HCT116 (cell line): Measurements from ENCODE around the gene SELENOS. TPM values are rescaled to one million over a fixed set of nuclear protein-coding genes. Genes with fewer than 3 reads are reported as not detected.

ENCODE experiments used
- ATAC-seq: fragments of 200-7000 bp; cut with Tn5 transposase; 2 replicates; pipeline ENCODE4 v1.9.1; 2020; ENCODE audit warnings: mild to moderate bottlenecking, moderate library complexity
- BruUV-seq: library from RNA; stranded (reverse); fragments of 400-500 nt; replicated peaks from 2 replicates; lab custom pipeline; 2021; lab: Mats Ljungman, UMichigan
- CTCF ChIA-PET: fragments of 300-600 bp; sonication (Branson Sonifier 250); formaldehyde crosslinking; loops from one replicate; lab custom pipeline; 2021; ENCODE audit warnings: antibody characterized with exemption; lab: Charles Lee
- POLR2A ChIA-PET: fragments of 300-600, 350-600 bp; sonication (Branson Sonifier 250); formaldehyde crosslinking; loops from one replicate; lab custom pipeline; 2021; ENCODE audit warnings: antibody characterized with exemption; lab: Charles Lee
- RAD21 ChIA-PET, 2 experiments: fragments of 300-600 bp; sonication (Branson Sonifier 250); formaldehyde crosslinking; loops; one replicate each; lab custom pipeline; 2023; ENCODE audit warnings: low total read pairs in 2 of 2; ENCODE audit not compliant: uncharacterized antibody in 2 of 2, unreplicated experiment in 2 of 2, low non-redundant PET in 1 of 2; lab: Charles Lee
- DNase-seq: peaks from one replicate; pipeline ENCODE4 v3.0.0-alpha.2; 2010; ENCODE audit warnings: low read depth, low spot score
- H2AFZ ChIP-seq: fragments of 200-600 bp; shearing (Covaris generic), sonication (generic); 2 replicates; pipeline ENCODE4 v1.6.1; 2017; ENCODE audit warnings: low read depth, mixed run types, mixed read lengths, antibody characterized with exemption, low read length; ENCODE audit not compliant: poor library complexity, severe bottlenecking
- H3K27ac ChIP-seq: 2 replicates; pipeline ENCODE4 v1.5.1; 2012; ENCODE audit warnings: low read depth, low read length
- H3K27me3 ChIP-seq: fragments of 200-600 bp; sonication (generic); 2 replicates; pipeline ENCODE4 v1.6.1; 2016; ENCODE audit warnings: mixed run types, low read length, mixed read lengths; ENCODE audit not compliant: insufficient read depth
- H3K36me3 ChIP-seq, 2 experiments: fragments of 200-500 bp in 1 of 2; fragments of 200-600 bp in 1 of 2; sonication (Bioruptor generic) in 1 of 2; sonication (generic) in 1 of 2; 2 replicates each; pipeline versions ENCODE4 v1.5.1 to v1.6.1; 2014 to 2016; ENCODE audit warnings: low read length in 2 of 2, inconsistent platforms in 1 of 2, mixed read lengths in 1 of 2, mixed run types in 1 of 2; ENCODE audit not compliant: insufficient read depth in 2 of 2, control insufficient read depth in 1 of 2
- H3K4me1 ChIP-seq, 2 experiments: fragments of 200-600 bp in 1 of 2; sonication (generic) in 1 of 2; 2 replicates each; pipeline versions ENCODE4 v1.5.1 to v1.6.1; 2012 to 2017; ENCODE audit warnings: low read length in 2 of 2, inconsistent platforms in 1 of 2, mild to moderate bottlenecking in 1 of 2, mixed read lengths in 1 of 2, mixed run types in 1 of 2, moderate library complexity in 1 of 2; ENCODE audit not compliant: insufficient read depth in 2 of 2, control insufficient read depth in 1 of 2
- H3K4me2 ChIP-seq: fragments of 200-600 bp; sonication (generic); 2 replicates; pipeline ENCODE4 v1.6.1; 2017; ENCODE audit warnings: mixed run types, low read length, mixed read lengths
- H3K4me3 ChIP-seq, 2 experiments: fragments of 200-600 bp in 1 of 2; sonication (generic) in 1 of 2; replicated peaks in 1 of 2; 2 replicates each; pipeline ENCODE4 v1.5.1; 2011 to 2016; ENCODE audit warnings: low read length in 2 of 2, control low read depth in 1 of 2, low read depth in 1 of 2, mild to moderate bottlenecking in 1 of 2, mixed read lengths in 1 of 2, mixed run types in 1 of 2
- H3K79me2 ChIP-seq: fragments of 200-600 bp; sonication (generic); 2 replicates; pipeline ENCODE4 v1.6.1; 2017; ENCODE audit warnings: mild to moderate bottlenecking, mixed run types, low read length, moderate library complexity, mixed read lengths; ENCODE audit not compliant: insufficient read depth
- H3K9ac ChIP-seq: fragments of 200-600 bp; sonication (generic); 2 replicates; pipeline ENCODE4 v1.6.1; 2016; ENCODE audit warnings: low read length, mixed read lengths
- H3K9me2 ChIP-seq: fragments of 200-600 bp; sonication (generic), shearing (Covaris generic); 2 replicates; pipeline ENCODE4 v1.6.1; 2017; ENCODE audit warnings: mixed run types, mild to moderate bottlenecking, moderate library complexity; ENCODE audit not compliant: insufficient read depth
- H3K9me3 ChIP-seq, 2 experiments: fragments of 200-500 bp in 1 of 2; fragments of 200-600 bp in 1 of 2; sonication (Bioruptor generic) in 1 of 2; sonication (generic) in 1 of 2; 2 replicates each; pipeline ENCODE4 v1.6.1; 2014 to 2017; ENCODE audit warnings: low read length in 2 of 2, mixed read lengths in 2 of 2, inconsistent platforms in 1 of 2, low read depth in 1 of 2, mild to moderate bottlenecking in 1 of 2, mixed run types in 1 of 2, moderate library complexity in 1 of 2; ENCODE audit not compliant: control insufficient read depth in 1 of 2, insufficient read depth in 1 of 2
- H4K20me1 ChIP-seq: fragments of 200-600 bp; sonication (generic), shearing (Covaris generic); 2 replicates; pipeline ENCODE4 v1.6.1; 2017; ENCODE audit warnings: mixed run types, mild to moderate bottlenecking, moderate library complexity; ENCODE audit not compliant: insufficient read depth
- ATF3 ChIP-seq: IDR thresholded peaks from 2 replicates; pipeline ENCODE4 v1.6.1; 2012
- CBX3 ChIP-seq: IDR thresholded peaks from 2 replicates; pipeline ENCODE4 v1.6.1; 2012; ENCODE audit warnings: low read depth
- CEBPB ChIP-seq: IDR thresholded peaks from 2 replicates; pipeline ENCODE4 v1.6.1; 2012; ENCODE audit warnings: low read depth
- CTCF ChIP-seq, 3 experiments: fragments of 200-600 bp in 1 of 3; sonication (generic) in 1 of 3; IDR thresholded peaks in 2 of 3; conservative IDR thresholded peaks in 1 of 3; 2 replicates each; pipeline ENCODE4 v1.5.1; 2012 to 2017; ENCODE audit warnings: low read depth in 2 of 3, low read length in 2 of 3, antibody characterized with exemption in 1 of 3, borderline replicate concordance in 1 of 3, control low read depth in 1 of 3, mild to moderate bottlenecking in 1 of 3, mixed read lengths in 1 of 3, mixed run types in 1 of 3, moderate library complexity in 1 of 3; ENCODE audit not compliant: insufficient read depth in 1 of 3
- EGR1 ChIP-seq: IDR thresholded peaks from 2 replicates; pipeline ENCODE4 v1.6.1; 2012; ENCODE audit warnings: low read depth
- ELF1 ChIP-seq: IDR thresholded peaks from 2 replicates; pipeline ENCODE4 v1.6.1; 2012; ENCODE audit warnings: low read depth, borderline replicate concordance
- POLR2A ChIP-seq: IDR thresholded peaks from 2 replicates; pipeline ENCODE4 v1.7.0; 2011; ENCODE audit warnings: borderline replicate concordance; ENCODE audit not compliant: insufficient read depth, insufficient read length; ENCODE audit errors: extremely low read depth
- POLR2AphosphoS5 ChIP-seq: IDR thresholded peaks from 2 replicates; pipeline ENCODE4 v1.6.1; 2011; ENCODE audit warnings: mild to moderate bottlenecking, low read depth, low read length, moderate library complexity
- RAD21 ChIP-seq: IDR thresholded peaks from 2 replicates; pipeline ENCODE4 v1.6.1; 2012; ENCODE audit warnings: low read depth, mild to moderate bottlenecking
- REST ChIP-seq: IDR thresholded peaks from 2 replicates; pipeline ENCODE4 v1.6.1; 2012; ENCODE audit warnings: low read depth
- SRF ChIP-seq: IDR thresholded peaks from 2 replicates; pipeline ENCODE4 v1.6.1; 2012; ENCODE audit warnings: low read depth
- YY1 ChIP-seq: IDR thresholded peaks from 2 replicates; pipeline ENCODE4 v1.6.1; 2011; ENCODE audit warnings: low read length, low read depth, moderate library complexity, mild to moderate bottlenecking; ENCODE audit not compliant: insufficient replicate concordance; ENCODE audit errors: extremely low read depth
- ZBTB33 ChIP-seq: IDR thresholded peaks from 2 replicates; pipeline ENCODE4 v1.6.1; 2011; ENCODE audit warnings: mild to moderate bottlenecking, low read length, moderate library complexity; ENCODE audit not compliant: insufficient replicate concordance; ENCODE audit errors: extremely low read depth
- ZFX ChIP-seq: fragments of 450-650 bp; IDR thresholded peaks from 2 replicates; pipeline ENCODE4 v1.6.1; 2017
- ZNF274 ChIP-seq: fragments of 200-500 bp; sonication (Bioruptor generic); IDR thresholded peaks from 2 replicates; pipeline ENCODE4 v1.6.1; 2014; ENCODE audit warnings: mild to moderate bottlenecking, low read depth, low read length, inconsistent platforms
- intact Hi-C: fragments of 100-400 bp; cut with micrococcal nuclease; formaldehyde crosslinking; loops from 2 replicates; pipeline ENCODE4 v1.10.0; 2022
- total RNA-seq: library from RNA; stranded (reverse); gene quantifications from one replicate; pipeline ENCODE4 v1.2.1, GENCODE V29; 2021; ENCODE audit not compliant: unreplicated experiment

SELENOS gene
- total RNA-seq, 1 experiment from 2014 or later, result 45.6 TPM

- Histone ChIP-seq H3K4me2 (no peak overlapping the region), H3K4me1 (no peaks in the 10 kb centered on the region), H3K4me3 (no peak overlapping the region), H3K9ac (no peak overlapping the region), H4K20me1 (no peaks in the 10 kb centered on the region), H3K9me3 (no peaks in the 10 kb centered on the region), H3K27ac (no peak overlapping the region), H3K79me2 (no peaks in the 10 kb centered on the region), H2AFZ (no peak overlapping the region), H3K27me3 (no peaks in the 10 kb centered on the region), H3K9me2 (no peaks in the 10 kb centered on the region), H3K36me3 (no peaks in the 10 kb centered on the region)
- no peak for ATAC-seq
- TF ChIP-seq ZFX (no peak), POLR2AphosphoS5 (no peak), CBX3 (no peak), RAD21 (no peak), ELF1 (no peak), CTCF (IDR thresholded peaks at IDR 0.05 in 2 of 3, conservative IDR thresholded peaks at IDR 0.05 in 1 of 3; ENCODE audit: borderline replicate concordance in 1 of 3, insufficient read depth in 1 of 3, low read depth in 2 of 3, low read length in 2 of 3) (no peak), EGR1 (no peak), ATF3 (no peak), POLR2A (no peak), YY1 (no peak), REST (no peak), SRF (no peak), CEBPB (no peak), ZBTB33 (no peak), ZNF274 (no peak)
- CTCF ChIA-PET, result no interaction called here
- no TSS peak for BruUV-seq
- intact Hi-C loops, result no loop called here
- RAD21 ChIA-PET, result no interaction called here
- POLR2A ChIA-PET, result no interaction called here
- DNase-seq, result no peak
Observed at GRCh38 chr15:101325263-101326025, 48.2 kb upstream of the SELENOS start.
